ENCODE data around the gene TNK2.

Gene TNK2

GRCh38 chr3:195839260-195840010, 68.9 kb downstream of the TNK2 start:
- no peak for TF ChIP-seq CTCF (conservative IDR thresholded peaks at IDR 0.05)
- H3K27ac ChIP-seq, result no peak overlapping the region

GRCh38 chr3:195838714-195839113, 69.6 kb downstream of the TNK2 start:
- H3K27ac ChIP-seq, result no peak overlapping the region
- no peak for TF ChIP-seq CTCF (conservative IDR thresholded peaks at IDR 0.05)

GRCh38 chr3:195836476-195837135, 71.7 kb downstream of the TNK2 start:
- TF ChIP-seq CTCF (conservative IDR thresholded peaks at IDR 0.05), result no peak

GRCh38 chr3:195835791-195836190, 72.6 kb downstream of the TNK2 start:
- no peak for TF ChIP-seq CTCF (conservative IDR thresholded peaks at IDR 0.05)

More at GRCh38 chr3:195836476-195837135, 71.7 kb downstream of the TNK2 start:
- no peak overlapping the region for H3K27ac ChIP-seq

GRCh38 chr3:195834675-195835583, 73.4 kb downstream of the TNK2 start:
- no peak for TF ChIP-seq CTCF (conservative IDR thresholded peaks at IDR 0.05)
- no peak overlapping the region for H3K27ac ChIP-seq

More at GRCh38 chr3:195835791-195836190, 72.6 kb downstream of the TNK2 start:
- no peak overlapping the region for H3K27ac ChIP-seq

- H3K27ac ChIP-seq, result no peak overlapping the region
Observed at GRCh38 chr3:195829897-195830254, 78.5 kb downstream of the TNK2 start.

More at GRCh38 chr3:195829897-195830254, 78.5 kb downstream of the TNK2 start:
- no peak for TF ChIP-seq CTCF (conservative IDR thresholded peaks at IDR 0.05)
